Panc1 (cell line): ENCODE measurements around the gene IST1. TPM values are rescaled to one million over a fixed set of nuclear protein-coding genes. Genes with fewer than 3 reads are reported as not detected.

Experiments
- ATAC-seq: fragments of 200-7000 bp; cut with Tn5 transposase; 2 replicates; pipeline ENCODE4 v1.9.1; 2020; ENCODE audit warnings: mild to moderate bottlenecking, moderate library complexity
- BruUV-seq: library from RNA; stranded (reverse); fragments of 400-500 nt; replicated peaks from 2 replicates; lab custom pipeline; 2021; lab: Mats Ljungman, UMichigan
- CTCF ChIA-PET: fragments of 300-600 bp; sonication (Branson Sonifier 250); formaldehyde crosslinking; loops from one replicate; lab custom pipeline; 2022; ENCODE audit warnings: antibody characterized with exemption; lab: Charles Lee
- POLR2A ChIA-PET: fragments of 300-600 bp; sonication (Branson Sonifier 250); formaldehyde crosslinking; loops from one replicate; lab custom pipeline; 2022; ENCODE audit warnings: antibody characterized with exemption; lab: Charles Lee
- DNase-seq: peaks from one replicate; pipeline ENCODE4 v3.0.0-alpha.2; 2010; ENCODE audit warnings: low read depth, low spot score
- H3K27ac ChIP-seq: 2 replicates; pipeline ENCODE4 v1.5.1; 2011; ENCODE audit warnings: mild to moderate bottlenecking, low read length, inconsistent platforms
- H3K27me3 ChIP-seq: fragments of 200-500 bp; sonication (Bioruptor generic); 2 replicates; pipeline ENCODE4 v1.6.0; 2014; ENCODE audit warnings: low read length, inconsistent platforms; ENCODE audit not compliant: control insufficient read depth, insufficient read depth
- H3K36me3 ChIP-seq: fragments of 200-500 bp; sonication (Bioruptor generic); 2 replicates; pipeline ENCODE4 v1.5.1; 2014; ENCODE audit warnings: inconsistent platforms, mild to moderate bottlenecking, low read length, moderate library complexity; ENCODE audit not compliant: control insufficient read depth, insufficient read depth
- H3K4me1 ChIP-seq: 2 replicates; pipeline ENCODE4 v1.5.1; 2011; ENCODE audit warnings: inconsistent platforms, mild to moderate bottlenecking, low read length, moderate library complexity; ENCODE audit not compliant: control insufficient read depth, insufficient read depth
- H3K4me3 ChIP-seq, 2 experiments: 2 replicates each; pipeline ENCODE4 v1.5.1; 2011 to 2012; ENCODE audit warnings: low read depth in 2 of 2, low read length in 2 of 2, mild to moderate bottlenecking in 2 of 2, inconsistent platforms in 1 of 2, moderate library complexity in 1 of 2
- H3K9me3 ChIP-seq: fragments of 200-500 bp; sonication (Bioruptor generic); 2 replicates; pipeline ENCODE4 v1.5.1; 2014; ENCODE audit warnings: low read depth, mild to moderate bottlenecking, inconsistent platforms, low read length, moderate library complexity; ENCODE audit not compliant: control insufficient read depth, insufficient read depth
- CTCF ChIP-seq: fragments of 450-650 bp; IDR thresholded peaks from 2 replicates; pipeline ENCODE4 v1.5.1; 2017; ENCODE audit warnings: mild to moderate bottlenecking
- POLR2AphosphoS5 ChIP-seq: IDR thresholded peaks from 2 replicates; pipeline ENCODE4 v1.6.1; 2012; ENCODE audit warnings: mild to moderate bottlenecking, low read depth, low read length, moderate library complexity
- REST ChIP-seq, 2 experiments: IDR thresholded peaks; 2 replicates each; pipeline ENCODE4 v1.6.1; 2011 to 2012; ENCODE audit warnings: low read depth in 2 of 2, control low read depth in 1 of 2, low read length in 1 of 2, mild to moderate bottlenecking in 1 of 2, moderate library complexity in 1 of 2; ENCODE audit not compliant: insufficient read depth in 1 of 2
- SIN3A ChIP-seq: IDR thresholded peaks from 2 replicates; pipeline ENCODE4 v1.6.1; 2012; ENCODE audit warnings: low read depth, mild to moderate bottlenecking, low read length, moderate library complexity, borderline replicate concordance; ENCODE audit not compliant: insufficient read depth
- TCF7L2 ChIP-seq: IDR thresholded peaks from 2 replicates; pipeline ENCODE4 v1.6.1; 2011; ENCODE audit warnings: mild to moderate bottlenecking, low read depth, low read length, inconsistent platforms
- in situ Hi-C: cut with HindIII; loops from 2 replicates; pipeline ENCODE4 v1.10.0; 2016; ENCODE audit warnings: low sequenced_read_pairs, low pct_unique_long_range_greater_than_20kb
- intact Hi-C: fragments of 100-400 bp; cut with micrococcal nuclease; formaldehyde crosslinking; loops from one replicate; pipeline ENCODE4 v1.10.0; 2022; ENCODE audit not compliant: unreplicated experiment
- total RNA-seq: library from RNA; stranded (reverse); gene quantifications from one replicate; pipeline ENCODE4 v1.2.1, GENCODE V29; 2021; ENCODE audit not compliant: unreplicated experiment

IST1 gene
- total RNA-seq, 1 experiment from 2014 or later: 173 TPM

GRCh38 chr16:71937868-71938510 is 42.7 kb downstream of the IST1 start:
- Histone ChIP-seq H3K27me3 (no peaks in the 10 kb centered on the region), H3K36me3 (no peaks in the 10 kb centered on the region), H3K4me3 (no peak overlapping the region), H3K27ac (no peak overlapping the region), H3K4me1 (no peaks in the 10 kb centered on the region), H3K9me3 (no peaks in the 10 kb centered on the region)
- no peak for TF ChIP-seq CTCF
- no peak for TF ChIP-seq SIN3A
- TF ChIP-seq POLR2AphosphoS5: no peak
- no peak for TF ChIP-seq TCF7L2
- no peak for TF ChIP-seq REST (IDR thresholded peaks at IDR 0.05; ENCODE audit: insufficient read depth in 1 of 2, low read depth in 2 of 2, low read length in 1 of 2)
- in situ Hi-C loops (no loop called here), intact Hi-C loops (no loop called here)
- CTCF ChIA-PET: no interaction called here
- POLR2A ChIA-PET: no interaction called here
- DNase-seq (no peak), ATAC-seq (no peak)
- no TSS peak for BruUV-seq

GRCh38 chr16:71943887-71944286 is 48.6 kb downstream of the IST1 start:
- Histone ChIP-seq H3K4me3 (no peak overlapping the region), H3K27ac (no peak overlapping the region), H3K36me3 (no peaks in the 10 kb centered on the region), H3K27me3 (no peaks in the 10 kb centered on the region), H3K4me1 (no peaks in the 10 kb centered on the region), H3K9me3 (no peaks in the 10 kb centered on the region)
- no TSS peak for BruUV-seq
- intact Hi-C loops (no loop called here), in situ Hi-C loops (no loop called here)
- ATAC-seq: no peak
- ChIA-PET POLR2A (no interaction called here), CTCF (no interaction called here)
- DNase-seq: no peak
- TF ChIP-seq SIN3A: no peak
- TF ChIP-seq TCF7L2: no peak
- no peak for TF ChIP-seq POLR2AphosphoS5

GRCh38 chr16:71945616-71946015 is 50.3 kb downstream of the IST1 start:
- TF ChIP-seq POLR2AphosphoS5: no peak
- BruUV-seq: no TSS peak
- Histone ChIP-seq H3K4me1 (no peaks in the 10 kb centered on the region), H3K36me3 (no peaks in the 10 kb centered on the region), H3K4me3 (no peak overlapping the region), H3K27me3 (no peaks in the 10 kb centered on the region), H3K27ac (no peak overlapping the region), H3K9me3 (no peaks in the 10 kb centered on the region)
- ChIA-PET POLR2A (no interaction called here), CTCF (no interaction called here)
- intact Hi-C loops (no loop called here), in situ Hi-C loops (no loop called here)
- ATAC-seq (no peak), DNase-seq (no peak)
